ENCODE data around the gene STK40. TPM values are rescaled to one million over a fixed set of nuclear protein-coding genes. Genes with fewer than 3 reads are reported as not detected.

STK40 gene
- total RNA-seq, 1 experiment from 2014 or later, result 30.3 TPM

DNA sequence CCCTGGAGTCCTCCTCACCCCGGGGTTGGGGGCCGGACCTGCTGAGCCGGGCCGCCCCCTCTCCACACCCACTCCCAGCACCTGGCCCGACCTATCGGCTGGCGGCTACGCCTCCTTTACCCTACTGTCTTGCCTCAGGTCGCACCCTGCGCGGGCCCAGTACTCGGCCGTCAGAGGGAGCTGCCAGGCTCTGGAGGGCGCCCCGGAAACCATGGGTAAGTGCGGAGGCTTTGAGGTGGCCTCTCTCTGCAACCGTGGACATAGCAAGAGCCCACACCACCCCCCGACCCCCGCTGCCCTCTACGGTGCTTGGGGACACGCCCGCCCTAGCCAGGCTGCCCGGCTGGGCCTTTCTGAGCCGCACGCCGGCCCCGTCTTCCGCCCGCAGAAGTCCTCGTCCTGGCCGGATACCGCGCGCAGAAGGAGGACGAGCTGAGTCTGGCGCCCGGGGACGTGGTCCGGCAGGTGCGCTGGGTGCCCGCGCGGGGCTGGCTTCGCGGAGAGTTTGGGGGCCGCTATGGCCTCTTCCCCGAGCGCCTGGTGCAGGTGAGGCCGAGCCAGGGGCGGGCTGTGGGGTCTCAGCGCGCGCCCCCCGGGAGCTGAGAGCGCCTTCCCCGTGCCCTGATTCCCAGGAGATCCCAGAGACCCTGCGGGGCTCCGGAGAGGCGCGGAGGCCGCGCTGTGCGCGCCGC, 79.4 kb downstream of the STK40 start, which contains the start of gene SH3D21:
Gene SH3D21 (plus strand): TSS at position 159 of the 692 bp plus-strand sequence. CDS start 53 bp downstream, at position 212.
- Histone ChIP-seq H3K27ac (no peak within 1 kb of the TSS), H3K27me3 (no peaks in the 10 kb centered on the region), H3K9me3 (replicated peaks) (no peaks in the 10 kb centered on the region), H3K36me3 (peaks cover 61% of the 10 kb centered on the region), H3K4me1 (no peaks in the 10 kb centered on the region), H3K4me3 (no peak within 1 kb of the TSS)
- no peak for DNase-seq

DNA sequence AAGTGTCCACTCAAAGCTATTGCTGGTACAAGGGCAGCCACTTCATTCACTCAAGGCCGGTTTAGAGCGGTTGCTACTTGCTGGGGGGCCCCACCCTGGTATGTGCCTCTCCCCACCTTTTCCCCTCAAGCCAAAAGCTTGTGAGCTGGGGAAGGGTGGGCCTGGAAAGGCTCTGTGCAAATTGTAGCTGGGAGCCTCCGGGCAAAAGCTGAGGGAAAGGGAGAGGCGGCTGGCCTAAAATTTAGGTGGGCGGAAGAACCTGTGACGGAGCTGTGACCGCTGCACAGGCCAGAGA, 79.9 kb downstream of the STK40 start:
- Histone ChIP-seq H3K27me3 (no peaks in the 10 kb centered on the region), H3K27ac (no peak overlapping the region), H3K36me3 (peaks cover 65% of the 10 kb centered on the region), H3K4me1 (no peaks in the 10 kb centered on the region), H3K9me3 (replicated peaks) (no peaks in the 10 kb centered on the region), H3K4me3 (no peak overlapping the region)
- no peak for DNase-seq

DNA sequence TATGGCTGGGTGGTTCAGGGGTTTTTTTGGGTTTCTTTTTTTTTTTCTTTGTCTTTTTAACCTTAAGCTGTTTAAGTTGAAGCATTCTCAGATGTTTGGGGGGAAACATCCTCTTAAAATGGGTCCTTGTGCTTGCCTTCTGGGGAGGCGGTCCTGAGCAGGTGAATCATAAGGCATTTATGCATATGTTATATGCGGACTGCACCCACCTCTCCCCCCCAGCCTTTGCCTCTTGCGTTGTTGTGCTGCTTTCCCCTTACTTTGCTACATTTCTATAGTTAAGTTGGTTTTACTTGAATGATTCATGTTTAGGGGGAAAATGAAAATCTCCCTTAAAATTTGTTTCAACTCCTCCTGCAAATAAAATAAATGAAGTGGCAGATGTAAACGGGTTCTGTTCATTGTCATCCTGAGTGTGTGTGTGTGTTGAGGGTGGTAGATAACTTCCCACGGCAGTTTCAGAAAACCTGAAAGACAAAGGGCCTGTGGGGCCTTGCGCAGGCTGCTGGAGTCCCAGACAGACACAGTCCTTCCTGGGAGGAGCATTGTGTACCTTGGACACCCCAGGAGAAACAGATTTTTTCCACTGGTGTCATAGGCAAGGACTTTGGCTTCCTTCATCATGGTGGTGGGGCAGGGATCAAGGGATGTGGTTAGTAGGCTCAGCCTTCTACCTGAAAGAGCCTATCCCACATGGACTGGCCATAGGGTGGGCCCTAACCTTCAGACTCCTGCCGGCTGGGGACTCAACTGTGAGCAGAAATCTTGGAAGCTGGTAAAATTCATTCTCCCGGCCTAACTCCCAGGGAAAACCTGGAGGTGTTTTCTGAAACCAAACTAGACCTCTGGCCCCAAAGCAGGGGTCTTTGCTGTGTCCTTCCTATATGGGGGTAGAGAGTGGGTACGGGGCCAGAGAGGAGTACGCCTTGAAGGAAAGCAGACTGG, 80.5 kb downstream of the STK40 start:
- DNase-seq, result no peak
- no peaks in the 10 kb centered on the region for H3K9me3 ChIP-seq (replicated peaks)
- no peak overlapping the region for H3K4me3 ChIP-seq
- no peaks in the 10 kb centered on the region for H3K4me1 ChIP-seq
- H3K36me3 ChIP-seq, result peaks cover 72% of the 10 kb centered on the region
- no peaks in the 10 kb centered on the region for H3K27me3 ChIP-seq
- no peak overlapping the region for H3K27ac ChIP-seq

DNA sequence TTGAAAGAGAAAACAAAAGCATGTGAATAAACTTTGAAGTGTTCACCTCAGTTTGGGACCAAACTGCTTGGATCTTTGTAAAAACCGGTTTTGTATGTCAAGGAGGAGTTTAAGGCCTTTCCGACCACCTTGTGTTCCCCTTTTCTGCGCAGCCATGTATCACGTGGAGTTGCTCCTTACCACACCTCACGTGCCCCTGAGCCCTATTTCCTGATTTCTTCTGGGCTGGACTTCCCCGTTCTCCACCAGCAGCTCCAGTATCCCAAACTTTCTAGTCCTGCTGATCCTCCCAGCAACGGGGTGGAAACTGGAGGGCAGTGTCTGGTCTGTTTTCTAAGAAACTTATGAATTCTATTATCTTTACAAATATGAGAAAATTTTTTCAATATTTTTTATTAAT, 81.2 kb downstream of the STK40 start:
- H3K36me3 ChIP-seq, result peaks cover 79% of the 10 kb centered on the region
- H3K27ac ChIP-seq, result no peak overlapping the region
- H3K9me3 ChIP-seq (replicated peaks), result no peaks in the 10 kb centered on the region
- H3K4me1 ChIP-seq, result no peaks in the 10 kb centered on the region
- H3K27me3 ChIP-seq, result no peaks in the 10 kb centered on the region
- no peak for DNase-seq
- no peak overlapping the region for H3K4me3 ChIP-seq

DNA sequence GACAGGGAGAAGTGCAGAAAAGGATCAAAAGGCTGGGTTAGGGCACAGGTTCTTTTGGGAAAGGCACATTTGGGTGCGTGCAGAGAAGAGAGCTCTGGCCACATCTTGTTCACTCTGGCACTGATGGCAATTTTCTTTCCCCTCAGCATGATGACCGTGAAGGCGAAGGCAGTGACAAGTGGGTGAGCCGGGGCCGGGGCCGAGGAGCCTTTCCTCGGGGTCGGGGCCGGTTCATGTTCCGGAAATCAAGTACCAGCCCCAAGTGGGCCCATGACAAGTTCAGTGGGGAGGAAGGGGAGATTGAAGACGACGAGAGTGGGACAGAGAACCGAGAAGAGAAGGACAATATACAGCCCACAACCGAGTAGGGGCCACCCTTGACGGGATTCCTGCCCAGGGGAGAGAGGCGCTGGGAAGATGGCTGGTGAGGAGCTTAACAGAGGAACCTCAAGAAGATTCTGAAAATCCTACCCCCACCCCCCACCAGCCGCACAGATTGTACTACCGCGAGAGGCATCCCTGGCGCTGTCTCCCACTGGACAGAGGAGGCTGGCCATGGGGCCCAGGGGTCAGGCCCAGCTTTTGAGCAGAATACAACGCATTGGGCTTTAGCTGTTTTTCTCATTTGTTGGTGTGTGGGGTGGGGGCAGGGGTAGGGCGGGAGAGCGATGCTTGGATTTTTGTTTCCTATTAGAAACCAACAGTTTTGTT, 81.9 kb downstream of the STK40 start:
- Histone ChIP-seq H3K27ac (no peak overlapping the region), H3K9me3 (replicated peaks) (no peaks in the 10 kb centered on the region), H3K27me3 (no peaks in the 10 kb centered on the region), H3K4me3 (no peak overlapping the region), H3K36me3 (peaks cover 82% of the 10 kb centered on the region), H3K4me1 (no peaks in the 10 kb centered on the region)
- DNase-seq, result no peak

DNA sequence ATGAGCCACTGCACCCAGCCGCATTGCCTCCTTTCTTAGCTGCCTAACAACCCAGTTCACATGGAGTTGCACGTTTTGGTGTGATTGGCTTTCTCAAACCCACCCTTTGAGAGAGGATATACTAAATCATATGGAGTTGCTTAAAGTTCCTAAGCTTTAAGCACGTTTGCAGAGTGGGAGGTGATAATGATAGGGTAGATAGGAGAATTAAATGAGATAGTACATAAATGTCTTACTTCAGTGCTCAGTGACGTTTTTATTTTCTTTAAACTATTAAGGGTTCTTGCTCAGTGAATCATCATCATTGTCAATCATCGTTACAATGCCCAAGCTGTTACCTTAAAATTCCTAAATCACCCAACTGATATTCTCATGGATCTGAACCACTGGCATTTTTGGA, 82.5 kb downstream of the STK40 start:
- H3K27ac ChIP-seq, result no peak overlapping the region
- H3K9me3 ChIP-seq (replicated peaks), result no peaks in the 10 kb centered on the region
- H3K36me3 ChIP-seq, result peaks cover 85% of the 10 kb centered on the region
- no peak overlapping the region for H3K4me3 ChIP-seq
- DNase-seq, result no peak
- H3K27me3 ChIP-seq, result no peaks in the 10 kb centered on the region
- no peaks in the 10 kb centered on the region for H3K4me1 ChIP-seq

DNA sequence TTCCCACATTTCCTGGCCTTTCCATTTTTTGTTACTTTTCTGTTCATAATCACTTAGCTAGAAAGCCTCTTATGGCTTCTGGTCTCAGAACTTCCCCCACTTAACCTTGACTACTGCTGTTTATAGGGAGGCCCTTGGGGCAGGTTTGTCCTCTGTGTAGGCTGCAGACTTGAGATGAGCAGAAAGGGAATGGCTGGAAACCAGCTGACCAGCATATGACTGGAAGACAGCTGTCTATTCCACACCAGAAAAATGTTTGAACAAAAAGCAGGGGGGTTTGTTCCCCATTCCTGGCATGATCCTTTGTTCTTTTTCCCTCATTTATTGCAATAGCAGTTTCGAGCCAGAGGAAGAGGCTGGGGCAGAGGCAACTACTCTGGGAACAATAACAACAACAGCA, 84.5 kb downstream of the STK40 start:
- H3K4me1 ChIP-seq, result no peaks in the 10 kb centered on the region
- DNase-seq, result no peak
- peaks cover 91% of the 10 kb centered on the region for H3K36me3 ChIP-seq
- no peak overlapping the region for H3K27ac ChIP-seq
- H3K4me3 ChIP-seq, result no peak overlapping the region
- no peaks in the 10 kb centered on the region for H3K9me3 ChIP-seq (replicated peaks)
- H3K27me3 ChIP-seq, result no peaks in the 10 kb centered on the region

DNA sequence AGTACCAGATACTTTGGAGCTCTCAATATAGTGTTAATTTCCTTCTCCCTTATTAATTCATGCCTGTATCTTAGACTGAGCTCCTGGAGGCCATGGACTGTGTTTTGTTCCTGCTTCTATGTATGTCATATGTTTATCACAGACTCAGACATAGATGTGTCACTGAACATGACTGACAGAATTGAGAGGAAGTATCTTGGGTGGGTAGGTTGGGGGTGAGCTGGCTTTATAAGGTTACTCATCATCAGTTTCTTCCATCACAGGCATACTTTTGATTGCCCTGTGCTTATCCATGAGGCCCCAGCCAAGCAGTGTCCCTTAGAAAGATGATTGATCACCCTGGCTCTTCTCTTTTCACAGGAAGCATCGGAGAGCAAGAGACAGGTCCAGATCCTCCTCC, 85.2 kb downstream of the STK40 start:
- H3K4me1 ChIP-seq, result no peaks in the 10 kb centered on the region
- H3K9me3 ChIP-seq (replicated peaks), result no peaks in the 10 kb centered on the region
- H3K36me3 ChIP-seq, result peaks cover 88% of the 10 kb centered on the region
- no peak overlapping the region for H3K4me3 ChIP-seq
- no peaks in the 10 kb centered on the region for H3K27me3 ChIP-seq
- H3K27ac ChIP-seq, result no peak overlapping the region
- no peak for DNase-seq

DNA sequence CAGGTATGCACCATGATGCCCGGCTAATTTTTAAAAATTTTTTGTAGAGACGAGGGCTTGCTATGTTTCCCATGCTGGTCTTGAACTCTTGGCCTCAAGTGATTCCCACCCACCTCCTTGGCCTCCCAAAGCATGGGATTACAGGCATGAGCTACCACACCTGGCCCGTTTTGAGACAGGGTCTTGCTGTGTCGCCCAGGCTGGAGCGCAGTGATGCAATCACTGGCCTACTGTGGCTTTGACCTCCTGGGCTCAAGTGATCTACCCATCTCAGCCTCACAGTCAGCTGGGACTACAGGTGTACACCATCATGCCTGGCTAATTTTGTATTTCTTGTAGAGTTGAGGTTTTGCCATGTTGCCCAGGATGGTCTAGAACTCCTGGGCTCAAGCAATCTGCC, 87.1 kb downstream of the STK40 start:
- peaks cover 89% of the 10 kb centered on the region for H3K36me3 ChIP-seq
- no peaks in the 10 kb centered on the region for H3K9me3 ChIP-seq (replicated peaks)
- no peak overlapping the region for H3K4me3 ChIP-seq
- no peaks in the 10 kb centered on the region for H3K27me3 ChIP-seq
- H3K4me1 ChIP-seq, result no peaks in the 10 kb centered on the region
- H3K27ac ChIP-seq, result no peak overlapping the region
- DNase-seq, result no peak

DNA sequence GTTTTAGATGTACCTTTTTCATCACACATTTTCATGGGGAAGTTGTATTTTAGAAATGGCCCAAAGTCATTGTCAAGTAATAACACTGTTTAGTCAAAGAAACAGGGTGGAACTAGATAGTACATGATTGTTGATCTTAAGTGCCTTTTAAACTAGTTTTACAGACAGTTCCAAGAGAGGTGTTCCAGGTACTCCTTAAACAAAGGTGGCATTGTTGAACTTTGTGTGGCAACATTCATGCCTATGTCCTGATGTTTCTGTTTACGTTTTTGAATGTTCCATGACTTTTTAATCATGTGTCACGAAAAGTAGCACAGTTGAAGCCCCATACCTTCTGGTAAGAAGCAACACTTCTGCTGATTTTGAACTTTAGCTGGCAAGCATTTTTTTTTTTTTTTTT, 88.7 kb downstream of the STK40 start:
- H3K27me3 ChIP-seq, result no peaks in the 10 kb centered on the region
- DNase-seq, result no peak
- H3K4me3 ChIP-seq, result no peak overlapping the region
- no peaks in the 10 kb centered on the region for H3K4me1 ChIP-seq
- H3K9me3 ChIP-seq (replicated peaks), result no peaks in the 10 kb centered on the region
- H3K27ac ChIP-seq, result no peak overlapping the region
- H3K36me3 ChIP-seq, result peaks cover 86% of the 10 kb centered on the region

DNA sequence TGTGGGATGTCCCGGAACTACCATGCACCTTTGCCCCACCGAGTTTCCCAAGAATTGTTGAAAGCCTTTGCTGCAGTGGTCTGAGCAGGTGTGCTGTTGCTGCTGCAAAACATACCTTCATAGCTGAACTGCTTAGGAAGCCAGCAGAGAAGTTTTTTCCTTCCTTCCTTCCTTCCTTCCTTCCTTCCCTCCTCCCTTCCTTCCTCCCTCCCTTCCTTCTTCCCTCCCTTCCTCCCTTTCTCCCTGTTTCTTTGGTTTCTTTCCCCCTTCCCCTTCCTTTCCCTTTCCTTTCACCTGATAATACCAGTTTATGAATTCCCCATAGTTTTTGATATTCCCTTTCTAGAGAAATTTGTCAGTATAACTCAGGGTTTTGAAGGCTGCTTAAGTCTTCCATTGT, 90.3 kb downstream of the STK40 start:
- DNase-seq, result no peak
- H3K4me1 ChIP-seq, result no peaks in the 10 kb centered on the region
- H3K27me3 ChIP-seq, result no peaks in the 10 kb centered on the region
- H3K36me3 ChIP-seq, result peaks cover 86% of the 10 kb centered on the region
- no peaks in the 10 kb centered on the region for H3K9me3 ChIP-seq (replicated peaks)
- no peak overlapping the region for H3K4me3 ChIP-seq
- no peak overlapping the region for H3K27ac ChIP-seq

Other genes starting within 250 kb of the STK40 start
- 76.0 and 78.6 TPM in 2 replicates for gene TRAPPC3, start 236.4 kb downstream of the STK40 start, total RNA-seq (2014; rRNA removed; shearing (Covaris generic))
- 91.2 and 96.2 TPM in 2 replicates for gene MAP7D1, start 229.8 kb downstream of the STK40 start, total RNA-seq (2014; rRNA removed; shearing (Covaris generic))
- gene THRAP3, start 161.5 kb downstream of the STK40 start, total RNA-seq (2014; rRNA removed; shearing (Covaris generic)), result 103 and 131 TPM in 2 replicates
- 0.48 and 1.4 TPM in 2 replicates for gene SH3D21, start 79.6 kb downstream of the STK40 start, total RNA-seq (2014; rRNA removed; shearing (Covaris generic))
- 5.8 and 6.9 TPM in 2 replicates for gene EVA1B, start 62.3 kb downstream of the STK40 start, total RNA-seq (2014; rRNA removed; shearing (Covaris generic))
- 14.6 and 15.4 TPM in 2 replicates for gene LSM10, start 12.0 kb upstream of the STK40 start, total RNA-seq (2014; rRNA removed; shearing (Covaris generic))
- gene OSCP1, start 64.5 kb upstream of the STK40 start, total RNA-seq (2014; rRNA removed; shearing (Covaris generic)), result 0.71 and 2.6 TPM in 2 replicates
- gene MRPS15, start 78.5 kb upstream of the STK40 start, total RNA-seq (2014; rRNA removed; shearing (Covaris generic)), result 130 and 140 TPM in 2 replicates
- not detected in 2 replicates for gene CSF3R, start 97.0 kb upstream of the STK40 start, total RNA-seq (2014; rRNA removed; shearing (Covaris generic))

Measured in SJCRH30 (cell line).